HG03039 (cell line): Measurements from ENCODE around the gene VTI1A.
"Not testable (repeated sequence)": the region's sequence is repeated elsewhere in the genome, so short reads cannot be mapped to it uniquely, and the experiment has no call there.

ENCODE experiments used
- ATAC-seq: cut with Tn5 transposase; IDR thresholded peaks from one replicate; pipeline ENCODE4 v1.9.1; 2021; ENCODE audit warnings: mild to moderate bottlenecking, moderate library complexity; ENCODE audit not compliant: unreplicated experiment

The VTI1A gene

DNA sequence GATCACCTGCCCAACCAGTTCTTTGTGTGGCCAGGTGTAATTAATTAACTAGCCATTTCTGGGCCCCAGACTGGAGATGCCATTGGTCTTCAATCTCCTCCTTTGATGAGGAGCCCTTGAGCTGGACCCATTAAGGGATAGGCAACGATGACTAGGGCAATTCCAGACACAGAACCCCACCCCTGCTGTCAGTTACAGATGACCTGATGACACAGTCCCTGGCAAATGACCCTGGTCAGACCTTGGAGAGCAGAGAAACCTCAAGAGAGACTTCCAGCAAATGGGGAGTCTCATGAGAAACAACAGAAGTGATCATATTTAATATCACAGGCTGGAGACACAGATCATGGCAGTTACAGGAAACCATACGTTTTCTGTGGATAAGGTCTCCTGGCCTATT, 401.2 kb downstream of the VTI1A start:
- no peak for ATAC-seq

DNA sequence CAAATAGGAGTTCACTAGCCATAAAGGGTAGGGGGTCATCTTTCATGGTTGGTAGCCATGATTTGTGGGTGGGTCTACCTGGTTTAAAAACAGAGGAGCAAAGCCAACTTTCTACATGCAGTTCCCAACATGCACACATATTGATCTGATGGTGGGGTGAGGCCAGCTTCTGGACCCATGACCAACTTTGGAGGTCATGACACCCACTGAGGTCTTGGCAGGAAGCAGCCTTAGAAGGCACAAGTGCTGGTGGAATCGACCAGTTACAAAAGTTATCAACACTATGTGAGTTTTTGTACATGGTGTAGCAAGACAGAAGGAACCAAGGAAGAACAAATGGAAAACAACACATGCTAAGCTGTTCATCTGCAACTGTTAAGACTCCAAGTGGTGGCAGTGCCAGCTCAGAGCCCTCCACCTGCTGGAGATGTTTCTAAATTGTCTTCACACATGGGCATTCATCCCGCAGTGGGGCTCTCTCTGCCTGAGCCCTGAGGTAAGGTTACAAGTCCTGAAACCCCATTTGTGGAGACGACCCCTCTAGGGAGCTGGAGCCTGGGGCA, 401.9 kb downstream of the VTI1A start:
- ATAC-seq, result no peak

DNA sequence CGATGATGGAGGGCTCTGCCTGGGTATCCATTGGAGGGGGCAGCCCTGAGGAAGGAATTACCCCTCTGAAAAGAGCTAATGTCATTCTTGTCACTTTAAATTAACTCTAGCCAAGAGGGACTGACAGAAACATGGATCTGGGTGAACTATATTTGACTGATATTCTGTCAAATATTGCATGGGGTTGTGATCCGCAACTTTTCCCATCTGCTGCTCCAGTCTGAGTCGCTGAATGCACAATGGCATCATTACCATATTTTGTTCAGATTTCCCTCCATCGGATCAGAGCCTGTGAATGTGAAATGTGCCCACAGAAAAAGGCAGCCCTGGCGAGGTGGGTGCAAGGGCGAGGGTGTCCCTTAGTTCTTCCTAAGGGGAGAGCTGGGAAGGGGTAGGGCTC, 402.5 kb downstream of the VTI1A start:
- no peak for ATAC-seq

DNA sequence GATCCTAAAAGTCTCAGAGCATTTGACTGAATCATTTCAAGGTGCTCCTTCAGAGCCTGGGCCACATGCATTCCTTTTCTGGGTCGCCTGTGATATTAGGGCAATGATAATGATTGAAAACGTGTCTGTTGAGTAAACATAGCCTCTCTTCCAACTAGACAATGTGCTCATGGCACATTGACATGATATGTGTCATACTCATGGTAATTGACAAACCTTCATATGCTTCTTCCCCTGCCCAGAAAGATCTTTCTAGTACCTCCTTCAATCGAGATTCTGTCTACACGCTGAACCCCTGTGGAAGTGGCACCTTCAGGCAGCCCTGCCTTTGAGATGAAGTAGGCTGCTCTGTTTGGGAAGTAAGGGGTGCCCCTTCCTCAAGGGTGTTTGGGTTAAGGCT, 404.2 kb downstream of the VTI1A start:
- ATAC-seq, result no peak

DNA sequence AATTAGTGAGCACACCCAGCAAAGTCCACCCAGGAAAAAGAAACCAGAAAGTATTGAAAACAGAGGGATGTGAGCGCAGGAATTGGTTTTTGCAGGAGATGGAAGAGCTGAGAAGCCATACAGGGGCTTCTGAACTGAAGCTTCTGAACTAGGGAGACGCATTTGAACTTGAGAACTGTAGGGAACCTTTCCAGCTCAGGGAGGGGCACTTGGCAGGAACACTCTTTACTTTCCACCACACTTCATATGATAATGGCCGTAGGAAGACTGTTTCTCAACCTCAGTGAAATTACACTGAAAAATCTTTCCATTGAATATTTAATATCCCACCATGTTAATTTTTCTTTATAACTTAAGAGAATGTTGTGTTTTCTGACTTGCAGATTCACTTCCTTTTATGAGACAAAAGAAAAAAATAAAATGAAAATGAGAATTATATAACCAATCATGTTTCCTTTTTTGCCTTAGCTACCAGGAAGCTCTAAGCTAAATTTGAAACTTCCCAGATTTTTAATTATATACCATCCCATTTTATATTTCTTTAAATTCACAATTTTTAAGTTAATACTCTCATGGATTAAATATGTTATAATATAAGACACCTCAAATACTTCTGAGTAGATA, 404.7 kb downstream of the VTI1A start:
- no peak for ATAC-seq

DNA sequence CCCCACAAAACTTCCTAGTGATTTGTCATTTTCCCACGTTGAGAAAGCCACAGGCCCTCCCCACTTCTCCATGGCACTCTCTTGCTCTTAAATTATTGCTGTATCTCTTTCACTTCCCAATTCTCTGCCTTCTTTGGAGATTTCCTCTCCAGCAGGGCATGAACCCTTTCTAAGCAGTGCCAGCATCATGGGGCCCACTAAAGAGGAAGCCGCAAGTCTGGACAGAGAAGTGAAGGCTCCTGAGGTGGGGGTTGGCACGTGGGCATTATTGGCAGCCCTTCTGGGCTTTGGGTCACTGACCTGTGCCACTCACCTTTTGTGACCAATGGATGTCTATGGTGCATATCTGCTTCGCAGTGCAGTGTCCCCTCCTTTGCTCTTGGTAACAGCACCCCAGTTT, 405.3 kb downstream of the VTI1A start:
- no peak for ATAC-seq

DNA sequence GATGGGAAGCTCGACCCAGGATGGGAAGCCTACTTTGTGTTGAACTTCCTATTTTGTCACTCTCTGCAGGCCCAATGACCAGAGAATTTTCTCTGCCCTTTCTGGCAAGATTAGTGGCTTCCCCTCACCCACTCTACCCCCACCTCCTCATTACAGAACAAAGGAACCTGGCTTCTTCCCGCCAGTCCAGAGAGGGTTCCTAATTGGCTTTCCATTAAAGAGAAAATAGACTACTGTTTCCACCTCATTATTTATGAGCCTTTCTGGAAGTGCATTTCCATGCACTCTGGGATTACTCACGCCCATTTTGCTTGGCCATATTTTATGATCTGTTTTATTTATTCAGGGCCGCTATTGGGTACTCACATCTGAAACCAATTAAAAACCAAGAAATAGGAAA, 408.1 kb downstream of the VTI1A start:
- ATAC-seq, result no peak

DNA sequence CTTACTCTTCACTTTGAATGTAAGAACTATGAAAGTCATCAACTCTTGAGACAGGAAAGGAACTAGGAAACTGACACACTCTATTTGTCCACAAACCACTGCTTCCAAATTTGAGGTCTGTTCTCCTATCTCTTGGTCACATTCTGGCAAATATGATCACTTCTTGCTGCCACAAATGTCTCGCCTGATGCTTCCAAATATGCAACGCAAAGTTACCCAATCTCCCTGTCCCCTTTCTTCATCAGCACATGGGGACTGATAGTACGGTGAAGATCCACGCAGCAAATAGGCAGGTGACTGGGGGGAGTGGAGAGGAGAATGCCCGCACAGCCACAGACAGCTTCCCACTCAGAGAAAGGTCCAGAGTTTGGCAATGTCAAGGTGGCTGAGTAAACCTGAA, 410.5 kb downstream of the VTI1A start:
- ATAC-seq, result no peak

DNA sequence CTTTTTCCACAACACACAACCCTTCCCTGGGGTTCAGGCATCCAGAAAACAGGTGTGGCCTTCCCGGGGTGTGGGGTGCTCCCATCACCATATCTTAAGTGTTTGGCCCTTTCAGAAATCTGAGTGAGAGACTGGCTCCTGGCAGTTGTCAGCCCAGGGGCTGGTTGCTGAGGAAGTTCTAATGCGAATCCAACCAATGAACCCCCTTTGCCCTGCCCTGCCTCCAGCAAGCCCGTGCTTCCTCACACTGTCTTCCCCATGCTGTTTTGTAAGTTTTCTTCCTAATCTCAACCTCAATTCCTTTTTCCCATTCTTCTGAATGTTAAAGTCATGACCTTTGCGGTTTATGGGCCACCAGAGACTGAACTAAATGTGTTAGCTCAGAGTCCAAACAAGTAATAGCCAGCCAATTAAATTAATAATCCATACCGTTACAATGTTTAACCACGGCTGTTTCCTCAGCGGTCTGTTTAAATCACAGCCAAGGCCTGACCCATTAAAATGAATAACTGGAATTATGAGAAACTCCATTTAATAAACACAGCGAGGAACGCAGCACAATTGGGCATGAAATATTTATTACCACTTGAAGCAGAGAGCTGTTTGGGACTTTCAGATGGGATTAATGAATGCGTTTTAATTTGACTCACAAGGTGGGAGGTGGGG, 412.1 kb downstream of the VTI1A start:
- ATAC-seq, result no peak

DNA sequence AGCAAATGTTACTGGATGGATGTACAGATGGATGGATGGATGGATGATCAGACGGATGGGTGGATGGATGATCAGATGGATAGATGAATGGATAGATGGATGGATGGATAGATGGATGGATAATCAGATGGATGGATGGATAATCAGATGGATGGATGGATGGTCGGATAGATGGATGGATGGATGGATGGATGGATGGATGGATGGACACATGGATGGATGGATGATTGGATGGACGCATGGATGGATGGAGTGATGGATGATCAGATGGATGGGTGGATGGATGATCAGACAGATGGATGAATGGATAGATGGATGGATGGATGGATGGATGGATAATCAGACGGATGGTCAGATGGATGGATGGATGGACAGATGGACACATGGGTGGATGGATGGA, 412.8 kb downstream of the VTI1A start:
- no peak for ATAC-seq

DNA sequence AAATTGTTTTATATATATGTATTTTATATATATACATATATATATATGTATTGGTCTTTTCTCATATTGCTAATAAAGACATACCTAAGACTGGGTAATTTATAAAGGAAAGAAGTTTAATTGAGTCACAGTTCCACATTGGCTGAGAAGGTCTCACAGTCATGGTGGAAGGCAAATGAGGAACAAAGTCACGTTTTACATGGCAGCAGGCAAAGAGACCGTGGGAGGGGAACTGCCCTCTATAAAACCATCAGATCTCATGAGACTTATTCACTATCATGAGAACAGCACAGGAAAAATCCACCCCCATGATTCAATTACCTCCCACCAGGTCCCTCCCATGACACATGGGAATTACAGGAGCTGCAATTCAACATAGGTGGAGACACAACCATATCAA, 416.4 kb downstream of the VTI1A start:
- ATAC-seq, result not testable (repeated sequence)
